HepG2 (cell line): ENCODE data around the gene ADD2. TPM values are rescaled to one million over a fixed set of nuclear protein-coding genes. Genes with fewer than 3 reads are reported as not detected.

ENCODE experiments used
- ARID5B ChIP-seq: IDR thresholded peaks from 2 replicates; pipeline ENCODE4 v1.4.0; 2020; ENCODE audit warnings: mild to moderate bottlenecking, missing genetic modification reagents
- ARNT ChIP-seq: fragments of 450-650 bp; IDR thresholded peaks from 2 replicates; pipeline ENCODE4 v1.6.1; 2017
- CBFB ChIP-seq: sonication (generic); formaldehyde crosslinking; IDR thresholded peaks from 2 replicates; pipeline ENCODE4 v1.4.0; 2020; ENCODE audit warnings: missing genetic modification reagents
- CREBL2 ChIP-seq: sonication (generic); formaldehyde crosslinking; IDR thresholded peaks from 2 replicates; pipeline ENCODE4 v1.8.1; 2023; ENCODE audit warnings: missing genetic modification reagents, mild to moderate bottlenecking, borderline replicate concordance
- HNF4G ChIP-seq, 2 experiments: sonication (generic) in 1 of 2; formaldehyde crosslinking in 1 of 2; IDR thresholded peaks; 2 replicates each; pipeline versions ENCODE4 v1.4.0 to v1.6.1; 2011 to 2020; ENCODE audit warnings: borderline replicate concordance in 2 of 2, low read depth in 2 of 2, mild to moderate bottlenecking in 2 of 2, low read length in 1 of 2, missing genetic modification reagents in 1 of 2, moderate library complexity in 1 of 2
- KMT2B ChIP-seq: IDR thresholded peaks from 2 replicates; pipeline ENCODE4 v1.6.1; 2016; ENCODE audit warnings: missing genetic modification reagents, missing compliant biosample characterization
- MIXL1 ChIP-seq: IDR thresholded peaks from 2 replicates; pipeline ENCODE4 v1.6.1; 2016
- POGZ ChIP-seq: sonication (generic); formaldehyde crosslinking; IDR thresholded peaks from 2 replicates; pipeline ENCODE4 v1.4.0; 2020; ENCODE audit warnings: mild to moderate bottlenecking, missing genetic modification reagents
- SP5 ChIP-seq: IDR thresholded peaks from 2 replicates; pipeline ENCODE4 v1.6.1; 2016; ENCODE audit warnings: low read depth, borderline replicate concordance
- TAF1 ChIP-seq: sonication (generic); formaldehyde crosslinking; IDR thresholded peaks from 2 replicates; pipeline ENCODE4 v1.4.0; 2020; ENCODE audit warnings: missing genetic modification reagents
- TCF7 ChIP-seq: sonication (generic); IDR thresholded peaks from 2 replicates; pipeline ENCODE4 v1.6.1; 2016; ENCODE audit warnings: antibody characterized with exemption, low read depth
- TEF ChIP-seq: sonication (generic); formaldehyde crosslinking; IDR thresholded peaks from 2 replicates; pipeline ENCODE4 v1.5.0; 2020; ENCODE audit warnings: missing genetic modification reagents
- ZFP62 ChIP-seq: sonication (generic); formaldehyde crosslinking; IDR thresholded peaks from 2 replicates; pipeline ENCODE4 v1.4.0; 2020; ENCODE audit warnings: missing genetic modification reagents
- ZFP90 ChIP-seq: sonication (generic); formaldehyde crosslinking; IDR thresholded peaks from 2 replicates; pipeline ENCODE4 v1.8.0; 2022; ENCODE audit warnings: missing genetic modification reagents, mild to moderate bottlenecking, inconsistent platforms, borderline replicate concordance
- ZNF296 ChIP-seq: sonication (generic); formaldehyde crosslinking; conservative IDR thresholded peaks from 2 replicates; pipeline ENCODE4 v1.5.0; 2020; ENCODE audit warnings: mild to moderate bottlenecking, missing genetic modification reagents
- ZNF432 ChIP-seq: sonication (generic); formaldehyde crosslinking; IDR thresholded peaks from 2 replicates; pipeline ENCODE4 v1.5.0; 2020; ENCODE audit warnings: missing genetic modification reagents, mild to moderate bottlenecking, borderline replicate concordance
- ZNF572 ChIP-seq: sonication (generic); formaldehyde crosslinking; IDR thresholded peaks from 2 replicates; pipeline ENCODE4 v1.5.1; 2020; ENCODE audit warnings: mild to moderate bottlenecking, missing genetic modification reagents
- ZNF607 ChIP-seq: sonication (generic); formaldehyde crosslinking; IDR thresholded peaks from 2 replicates; pipeline ENCODE4 v1.5.1; 2020; ENCODE audit warnings: missing genetic modification reagents, mild to moderate bottlenecking, borderline replicate concordance
- ZSCAN21 ChIP-seq: sonication (generic); formaldehyde crosslinking; IDR thresholded peaks from 2 replicates; pipeline ENCODE4 v1.8.0; 2022; ENCODE audit warnings: mild to moderate bottlenecking, missing genetic modification reagents, moderate library complexity, borderline replicate concordance
- polyA plus RNA-seq, 8 experiments: library from polyadenylated mRNA; depleted of rRNA in 3 of 8; stranded (reverse) in 7 of 8; unstranded in 1 of 8; fragments of >200 nt; fragmentation: Illumina TruSeq in 4 of 8; extraction: Trizol in 4 of 8; gene quantifications; 2 replicates each; pipeline versions ENCODE4 v1.2.1 to v1.2.3, GENCODE V29; 2011 to 2016; ENCODE audit warnings: low read depth in 4 of 8, missing spikeins in 1 of 8, mixed read lengths in 1 of 8; ENCODE audit not compliant: insufficient read depth in 1 of 8
- total RNA-seq, 5 experiments: library from RNA; depleted of rRNA; stranded (reverse); fragments of >200 nt; fragmentation: Illumina TruSeq; extraction: Trizol; gene quantifications; 2 replicates each; pipeline ENCODE4 v1.2.3, GENCODE V29; 2016; ENCODE audit warnings: low read depth in 1 of 5
- TF ChIP-seq, protein P1 (sequence below): IDR thresholded peaks from 2 replicates; pipeline ENCODE4 v1.6.1; 2016; ENCODE audit warnings: mild to moderate bottlenecking, missing biosample characterization, missing genetic modification reagents
- TF ChIP-seq, protein P2 (sequence below): sonication (generic); formaldehyde crosslinking; IDR thresholded peaks from 2 replicates; pipeline ENCODE4 v1.5.0; 2020; ENCODE audit warnings: missing genetic modification reagents
- TF ChIP-seq, protein P3 (sequence below): sonication (generic); formaldehyde crosslinking; IDR thresholded peaks from 2 replicates; pipeline ENCODE4 v1.8.1; 2023; ENCODE audit warnings: mild to moderate bottlenecking, missing genetic modification reagents

The ADD2 gene
- total and polyA plus RNA-seq, 2 of the 13 experiments (the other 11 are each of a cell fraction or from before 2014, with no cell fraction given) = 0.05 to 0.13 TPM

DNA sequence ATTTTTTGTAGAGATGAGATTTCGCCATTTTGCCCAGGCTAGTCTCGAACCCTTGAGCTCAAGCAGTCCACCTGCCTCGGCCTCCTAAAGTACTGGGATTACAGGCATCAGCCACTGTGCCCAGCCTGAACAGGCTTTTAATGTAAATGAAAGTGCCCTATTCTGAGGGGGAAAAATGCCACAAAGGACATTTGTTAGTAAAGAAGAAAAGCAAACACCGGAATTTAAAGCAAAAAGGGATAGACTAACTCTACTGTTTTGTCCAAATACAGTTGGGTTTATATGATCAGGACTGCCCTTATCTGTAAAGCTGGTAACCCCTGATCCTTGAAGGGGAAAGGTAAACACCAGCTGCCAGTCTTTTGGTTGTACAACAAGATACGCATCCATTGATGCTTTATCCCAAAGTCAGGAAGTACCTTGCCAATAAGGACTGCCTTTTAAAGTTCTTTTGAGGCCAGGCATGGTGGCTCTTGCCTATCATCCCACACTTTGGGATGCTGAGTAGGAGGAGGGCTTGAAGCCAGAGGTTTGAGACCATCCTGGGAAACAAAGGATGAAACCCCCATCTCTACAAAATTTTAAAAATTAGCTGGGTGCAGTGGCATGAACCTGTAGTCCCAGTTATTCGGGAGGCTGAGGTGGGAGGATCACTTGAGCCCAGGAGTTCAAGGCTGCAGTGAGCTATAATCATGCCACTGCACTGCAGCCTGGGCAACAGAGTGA lies 39.3 kb upstream of the ADD2 start (continued):
- TF ChIP-seq ARID5B (CRISPR knock-in tag) = peak; percentile 97
- TF ChIP-seq ZFP90 (CRISPR knock-in tag) = peak; percentile 64; the same call in 1 of the 2 replicates
- TF ChIP-seq CBFB = peak; percentile 87
- TF ChIP-seq KMT2B = no peak
- TF ChIP-seq, protein P1, sequence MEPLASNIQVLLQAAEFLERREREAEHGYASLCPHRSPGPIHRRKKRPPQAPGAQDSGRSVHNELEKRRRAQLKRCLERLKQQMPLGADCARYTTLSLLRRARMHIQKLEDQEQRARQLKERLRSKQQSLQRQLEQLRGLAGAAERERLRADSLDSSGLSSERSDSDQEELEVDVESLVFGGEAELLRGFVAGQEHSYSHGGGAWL (CRISPR knock-in tag) = no peak
- TF ChIP-seq ZNF432 = no peak
- no peak for TF ChIP-seq ZFP62
- peak; percentile 80 for TF ChIP-seq SP5 (CRISPR knock-in tag)
- TF ChIP-seq TEF = peak; percentile 85
- TF ChIP-seq, protein P2, sequence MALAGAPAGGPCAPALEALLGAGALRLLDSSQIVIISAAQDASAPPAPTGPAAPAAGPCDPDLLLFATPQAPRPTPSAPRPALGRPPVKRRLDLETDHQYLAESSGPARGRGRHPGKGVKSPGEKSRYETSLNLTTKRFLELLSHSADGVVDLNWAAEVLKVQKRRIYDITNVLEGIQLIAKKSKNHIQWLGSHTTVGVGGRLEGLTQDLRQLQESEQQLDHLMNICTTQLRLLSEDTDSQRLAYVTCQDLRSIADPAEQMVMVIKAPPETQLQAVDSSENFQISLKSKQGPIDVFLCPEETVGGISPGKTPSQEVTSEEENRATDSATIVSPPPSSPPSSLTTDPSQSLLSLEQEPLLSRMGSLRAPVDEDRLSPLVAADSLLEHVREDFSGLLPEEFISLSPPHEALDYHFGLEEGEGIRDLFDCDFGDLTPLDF (CRISPR knock-in tag) = no peak
- peak; percentile 80 for TF ChIP-seq HNF4G (IDR thresholded peaks at IDR 0.05; ENCODE audit: borderline replicate concordance, low read depth, low read length)
- no peak for TF ChIP-seq HNF4G (CRISPR knock-in tag; IDR thresholded peaks at IDR 0.05; ENCODE audit: borderline replicate concordance, low read depth)
- TF ChIP-seq ARNT = no peak
- TF ChIP-seq CREBL2 (CRISPR knock-in tag) = no peak
- peak; percentile 55; the same call in 1 of the 2 replicates for TF ChIP-seq MIXL1 (CRISPR knock-in tag)
- no peak for TF ChIP-seq ZSCAN21 (CRISPR knock-in tag)
- peak; percentile 97 for TF ChIP-seq TCF7
- TF ChIP-seq POGZ (CRISPR knock-in tag) = peak; percentile 91
- no peak for TF ChIP-seq TAF1 (CRISPR knock-in tag)
- TF ChIP-seq, protein P3, sequence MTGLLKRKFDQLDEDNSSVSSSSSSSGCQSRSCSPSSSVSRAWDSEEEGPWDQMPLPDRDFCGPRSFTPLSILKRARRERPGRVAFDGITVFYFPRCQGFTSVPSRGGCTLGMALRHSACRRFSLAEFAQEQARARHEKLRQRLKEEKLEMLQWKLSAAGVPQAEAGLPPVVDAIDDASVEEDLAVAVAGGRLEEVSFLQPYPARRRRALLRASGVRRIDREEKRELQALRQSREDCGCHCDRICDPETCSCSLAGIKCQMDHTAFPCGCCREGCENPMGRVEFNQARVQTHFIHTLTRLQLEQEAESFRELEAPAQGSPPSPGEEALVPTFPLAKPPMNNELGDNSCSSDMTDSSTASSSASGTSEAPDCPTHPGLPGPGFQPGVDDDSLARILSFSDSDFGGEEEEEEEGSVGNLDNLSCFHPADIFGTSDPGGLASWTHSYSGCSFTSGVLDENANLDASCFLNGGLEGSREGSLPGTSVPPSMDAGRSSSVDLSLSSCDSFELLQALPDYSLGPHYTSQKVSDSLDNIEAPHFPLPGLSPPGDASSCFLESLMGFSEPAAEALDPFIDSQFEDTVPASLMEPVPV (CRISPR knock-in tag) = no peak
- TF ChIP-seq ZNF607 (CRISPR knock-in tag) = no peak
- TF ChIP-seq ZNF296 (CRISPR knock-in tag) = no peak
- no peak for TF ChIP-seq ZNF572 (CRISPR knock-in tag)
